Anterior cingulate cortex (tissue), 58 donors: ENCODE results near the gene VPS51.
"Not testable (repeated sequence)": the region's sequence is repeated elsewhere in the genome, so short reads cannot be mapped to it uniquely, and the experiment has no call there.

ENCODE experiments used
- DNase-seq, 58 donors: peaks; one replicate each; lab custom pipeline; 2025; lab: John Stamatoyannopoulos, UW

Gene VPS51

GRCh38 chr11:65117206-65118096 lies 21.4 kb downstream of the VPS51 start, which contains the start of gene ZNHIT2:
TSS of gene ZNHIT2 (minus strand) at chr11:65117701. CDS start at chr11:65117653, 48 bp downstream.
- peak; percentile 85 to 100 (median 98) for DNase-seq

GRCh38 chr11:65118097-65118837 lies 22.3 kb downstream of the VPS51 start:
- no peak for DNase-seq

DNA sequence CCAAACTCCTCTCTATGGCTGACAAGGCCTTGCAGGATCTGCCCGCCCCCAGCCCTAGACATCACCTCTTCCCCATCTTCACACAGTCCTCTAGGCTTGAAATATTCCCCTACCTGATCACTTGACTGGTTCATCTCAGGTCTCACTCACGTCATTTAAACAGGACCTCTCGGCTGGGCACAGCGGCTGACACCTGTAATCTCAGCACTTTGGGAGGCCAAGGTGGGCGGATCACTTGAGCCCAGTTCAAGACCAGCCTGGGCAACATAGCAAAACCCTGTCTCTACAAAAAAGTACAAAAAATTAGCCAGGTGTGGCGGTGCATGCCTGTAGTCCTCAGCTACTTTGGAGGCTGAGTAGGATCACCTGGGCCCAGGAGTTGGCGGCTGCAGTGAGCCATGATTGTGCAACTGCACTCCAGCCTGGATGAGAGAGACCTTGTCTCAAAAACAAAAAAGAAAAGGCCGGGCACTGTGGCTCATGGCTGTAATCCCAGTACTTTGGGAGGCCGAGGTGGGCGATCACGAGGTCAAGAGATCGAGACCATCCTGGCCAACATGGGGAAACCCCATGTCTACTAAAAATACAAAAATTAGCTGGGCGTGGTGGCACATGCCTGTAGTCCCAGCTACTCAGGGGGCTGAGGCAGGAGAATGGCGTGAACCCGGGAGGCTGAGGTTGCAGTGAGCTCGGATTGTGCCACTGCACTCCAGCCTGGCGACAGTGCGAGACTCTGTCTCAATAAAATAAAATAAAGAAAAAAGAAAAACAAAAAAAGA lies 23.1 kb downstream of the VPS51 start:
- DNase-seq, result not testable (repeated sequence)

DNA sequence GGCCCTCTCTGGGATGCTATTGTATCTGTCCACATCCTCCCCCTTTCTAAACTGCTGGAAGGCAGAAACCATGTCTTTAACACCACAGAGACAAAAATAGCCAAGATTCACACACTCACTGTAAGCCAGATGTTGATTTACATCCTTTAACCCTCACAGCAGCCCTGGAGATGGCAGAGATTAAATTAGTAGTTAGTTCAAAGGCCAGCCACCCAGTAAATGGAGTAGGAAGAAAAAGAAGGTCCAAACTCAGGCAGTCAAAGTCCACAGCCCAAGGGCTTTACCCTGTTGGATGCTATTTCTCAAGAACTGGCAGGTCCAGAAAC lies 23.6 kb downstream of the VPS51 start:
- no peak for DNase-seq

DNA sequence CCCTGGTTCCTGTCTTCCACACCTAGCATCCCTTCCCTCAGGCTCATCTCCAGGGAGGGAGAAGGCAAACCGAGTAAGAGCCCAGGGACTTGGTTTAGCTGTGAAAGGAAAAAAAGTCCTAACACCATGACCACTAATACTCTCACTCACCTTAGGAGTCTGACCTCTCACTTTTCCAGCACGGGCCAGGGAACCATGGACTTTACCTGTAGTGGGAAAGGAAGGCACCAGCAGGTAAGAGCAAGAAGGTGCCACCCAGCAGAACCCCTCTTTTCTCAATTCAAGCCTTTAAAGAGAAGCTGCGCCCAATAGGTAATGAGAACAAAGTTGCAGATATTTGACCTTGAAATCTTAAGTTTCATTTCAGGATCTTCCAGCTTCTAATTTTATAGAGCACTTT lies 24.8 kb downstream of the VPS51 start:
- DNase-seq, result no peak

- DNase-seq, result no peak
These were observed 25.4 kb downstream of the VPS51 start for GRCh38 chr11:65121447-65121864.

DNA sequence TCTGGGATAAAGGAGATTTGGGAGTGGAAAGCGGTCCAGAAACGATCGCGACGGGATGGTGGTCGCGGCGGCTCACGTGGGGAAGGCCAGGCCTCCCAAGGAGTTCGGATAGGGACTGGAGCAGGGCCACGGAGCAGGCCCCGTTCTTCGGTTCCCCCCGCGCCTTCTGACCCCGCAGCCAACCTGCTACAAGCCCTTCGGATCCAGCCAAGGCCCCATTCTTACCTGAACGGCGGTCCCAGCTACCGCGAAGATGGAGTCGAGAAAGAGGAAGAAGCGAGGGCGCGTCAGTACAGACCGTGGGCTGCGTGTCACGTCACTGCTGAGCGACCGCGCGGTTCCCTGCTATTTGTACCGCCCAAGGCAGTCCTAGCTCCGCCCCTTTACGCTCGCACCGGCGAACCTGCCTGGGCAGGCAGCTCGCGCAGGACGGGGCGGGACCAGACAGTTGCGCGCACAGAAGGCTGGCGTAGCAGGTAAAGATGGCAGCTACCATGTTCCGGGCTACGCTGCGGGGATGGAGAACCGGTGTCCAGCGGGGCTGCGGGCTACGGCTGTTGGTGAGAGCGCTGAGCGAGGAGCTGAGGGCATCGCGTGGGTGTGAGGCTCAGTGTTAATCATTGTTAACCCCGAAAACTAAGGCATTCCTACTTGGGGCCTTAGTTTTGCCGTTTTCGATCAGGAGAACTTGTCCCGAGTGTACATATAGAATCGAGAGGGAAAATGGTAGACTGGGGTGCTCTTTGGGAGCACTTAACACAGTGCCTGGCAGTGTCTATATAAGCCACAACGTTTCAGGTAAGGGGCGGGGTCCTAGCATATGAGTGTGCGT lies 26.1 kb downstream of the VPS51 start, which contains the start of the genes FAU and MRPL49:
Gene FAU (minus strand): TSS at position 270 of the 832 bp plus-strand sequence. CDS start 321 bp downstream, outside the sequence.
Gene MRPL49 (plus strand): TSS at position 457 of the 832 bp plus-strand sequence. CDS start 26 bp downstream, at position 483.
- DNase-seq, result peak; percentile 71 to 99 (median 93)

GRCh38 chr11:65124480-65125196 lies 28.6 kb downstream of the VPS51 start:
- DNase-seq, result no peak

DNA sequence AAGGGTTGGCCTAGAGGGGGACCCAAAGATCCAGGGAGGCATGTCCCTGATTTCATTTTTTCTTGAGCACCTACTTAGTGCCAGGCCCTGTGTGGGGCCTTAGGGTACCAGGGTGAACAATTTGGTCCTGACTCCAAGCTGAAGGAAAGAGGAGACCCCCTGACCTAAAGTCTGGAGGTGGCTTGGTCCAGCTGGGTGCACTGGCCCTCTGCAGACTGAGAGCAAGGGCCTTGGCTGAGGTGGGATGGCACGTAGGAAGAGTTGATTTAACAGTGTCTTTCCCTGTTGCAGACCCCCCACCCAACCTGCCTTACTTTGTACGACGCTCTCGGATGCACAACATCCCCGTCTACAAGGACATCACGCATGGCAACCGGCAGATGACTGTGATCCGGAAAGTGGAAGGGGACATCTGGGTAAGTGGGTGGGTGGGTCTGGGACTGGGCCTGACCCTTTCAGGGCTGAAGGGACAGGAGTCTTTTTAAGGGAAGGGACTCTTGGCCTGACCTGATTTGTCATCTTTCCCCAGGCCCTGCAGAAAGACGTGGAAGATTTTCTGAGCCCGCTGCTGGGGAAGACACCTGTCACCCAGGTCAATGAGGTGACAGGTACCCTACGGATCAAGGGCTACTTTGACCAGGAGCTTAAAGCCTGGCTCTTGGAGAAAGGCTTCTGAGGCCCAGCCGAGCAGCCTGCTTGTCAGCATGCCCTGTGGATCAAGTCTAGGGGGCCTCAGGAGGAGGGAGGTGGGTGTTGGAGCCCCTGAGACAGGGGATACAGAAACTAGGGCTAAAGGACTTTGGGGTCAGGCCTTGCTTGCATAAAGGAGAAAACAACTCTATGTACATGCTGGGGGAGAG lies 29.4 kb downstream of the VPS51 start:
- no peak for DNase-seq

DNA sequence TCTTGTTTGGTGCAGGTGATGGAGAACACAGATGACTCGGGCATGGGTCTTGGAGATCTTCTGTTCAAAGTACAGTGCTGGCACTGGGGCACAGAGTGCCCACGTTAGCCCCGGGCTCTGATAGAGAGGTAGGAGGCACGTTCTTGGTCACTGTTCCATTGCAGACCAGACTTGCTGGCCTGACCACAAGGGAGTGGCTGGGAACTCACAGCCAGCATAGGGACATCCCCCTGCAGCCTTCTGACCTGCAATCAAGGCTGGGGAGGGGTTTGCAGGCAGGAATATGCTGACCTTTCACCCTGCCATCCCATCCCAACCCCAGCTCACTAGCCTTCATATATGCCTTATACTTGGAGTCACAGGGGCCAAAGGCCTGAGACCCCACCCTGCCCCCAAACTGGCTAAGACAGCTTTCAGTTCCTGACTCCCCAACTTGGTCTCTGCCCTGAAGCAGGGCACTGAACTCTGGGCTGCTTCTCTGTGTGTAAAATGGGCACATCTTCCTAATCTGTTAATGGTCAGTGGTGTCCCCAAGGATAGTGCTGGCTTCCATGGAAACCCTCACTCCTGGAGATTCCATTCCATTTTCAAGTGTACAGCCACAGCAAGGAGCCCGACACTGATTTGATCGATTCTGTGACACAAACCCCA lies 30.7 kb downstream of the VPS51 start:
- DNase-seq, result no peak

DNA sequence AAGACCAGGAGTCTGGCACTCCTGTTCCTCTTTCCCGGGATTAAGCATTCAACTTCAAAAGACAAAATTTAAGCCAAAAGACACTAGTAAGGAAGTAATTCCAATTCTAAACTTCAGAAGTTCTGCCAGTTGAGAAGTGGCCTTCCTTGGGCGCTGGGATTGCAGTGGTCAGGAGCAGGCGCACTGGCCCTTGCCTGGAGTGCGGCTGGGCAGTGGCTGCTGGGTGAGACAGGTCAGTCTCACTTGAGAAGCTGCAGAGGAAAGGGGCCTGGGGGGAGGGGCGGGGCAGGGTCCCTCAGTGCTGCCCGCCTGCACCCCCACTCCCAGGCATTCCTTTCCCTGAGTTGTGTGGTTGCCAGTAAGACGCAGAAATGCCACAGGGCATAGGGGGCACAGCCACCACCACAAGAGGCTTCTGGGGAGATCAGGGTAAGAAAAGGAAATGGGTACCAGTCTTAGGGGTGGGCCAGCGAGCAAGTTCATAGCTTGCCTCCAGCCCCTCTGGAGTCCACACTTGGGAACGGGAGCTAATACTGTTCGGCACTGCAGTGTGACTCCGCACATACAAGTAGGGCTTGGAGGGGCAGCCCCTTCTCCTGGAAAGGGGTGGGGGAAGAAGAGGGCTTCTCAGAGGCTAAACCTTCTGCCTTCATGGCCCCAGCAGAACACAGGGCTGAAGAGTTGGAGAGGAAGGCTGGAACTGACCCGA lies 31.6 kb downstream of the VPS51 start:
- no peak for DNase-seq

GRCh38 chr11:65128182-65129145 lies 32.5 kb downstream of the VPS51 start:
- DNase-seq, result no peak

DNA sequence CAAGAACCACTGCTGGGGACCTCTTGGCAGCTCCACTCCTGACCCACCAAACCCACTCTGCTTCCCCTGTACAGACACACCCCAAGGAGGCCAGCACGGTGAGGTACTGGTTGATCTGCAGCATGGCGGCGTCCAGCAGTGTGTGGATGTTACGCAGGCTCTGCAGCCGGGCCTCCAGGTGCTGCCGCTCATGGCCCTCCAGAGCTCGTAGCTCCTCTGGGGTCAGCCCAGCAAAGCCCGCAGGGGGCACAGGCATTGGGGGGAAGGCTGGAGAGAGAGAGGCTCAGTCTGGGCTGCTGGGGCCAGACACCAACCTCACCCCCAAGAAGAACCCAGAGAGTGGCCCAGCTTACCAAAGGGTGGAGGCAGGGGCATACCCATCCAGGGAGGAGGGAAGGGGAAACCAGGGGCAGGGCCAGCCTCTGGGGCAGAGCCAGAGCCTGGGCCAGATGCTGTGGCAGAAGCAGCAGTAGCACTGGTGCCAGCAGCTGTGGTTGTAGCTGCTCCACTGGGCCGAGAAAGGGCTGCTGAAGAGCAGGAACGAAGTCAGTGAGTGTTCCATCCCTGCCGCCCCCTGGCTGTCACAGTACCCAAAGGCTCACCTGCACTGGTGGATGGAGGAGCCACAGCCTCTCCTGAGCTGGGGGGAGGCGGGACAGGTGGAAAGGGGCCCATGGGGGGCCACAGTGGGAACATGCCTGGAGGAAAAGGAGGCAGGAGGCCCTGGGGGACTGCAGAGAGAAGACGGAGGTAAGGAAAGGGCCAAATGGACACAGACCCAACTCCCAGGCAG lies 33.8 kb downstream of the VPS51 start:
- no peak for DNase-seq

DNA sequence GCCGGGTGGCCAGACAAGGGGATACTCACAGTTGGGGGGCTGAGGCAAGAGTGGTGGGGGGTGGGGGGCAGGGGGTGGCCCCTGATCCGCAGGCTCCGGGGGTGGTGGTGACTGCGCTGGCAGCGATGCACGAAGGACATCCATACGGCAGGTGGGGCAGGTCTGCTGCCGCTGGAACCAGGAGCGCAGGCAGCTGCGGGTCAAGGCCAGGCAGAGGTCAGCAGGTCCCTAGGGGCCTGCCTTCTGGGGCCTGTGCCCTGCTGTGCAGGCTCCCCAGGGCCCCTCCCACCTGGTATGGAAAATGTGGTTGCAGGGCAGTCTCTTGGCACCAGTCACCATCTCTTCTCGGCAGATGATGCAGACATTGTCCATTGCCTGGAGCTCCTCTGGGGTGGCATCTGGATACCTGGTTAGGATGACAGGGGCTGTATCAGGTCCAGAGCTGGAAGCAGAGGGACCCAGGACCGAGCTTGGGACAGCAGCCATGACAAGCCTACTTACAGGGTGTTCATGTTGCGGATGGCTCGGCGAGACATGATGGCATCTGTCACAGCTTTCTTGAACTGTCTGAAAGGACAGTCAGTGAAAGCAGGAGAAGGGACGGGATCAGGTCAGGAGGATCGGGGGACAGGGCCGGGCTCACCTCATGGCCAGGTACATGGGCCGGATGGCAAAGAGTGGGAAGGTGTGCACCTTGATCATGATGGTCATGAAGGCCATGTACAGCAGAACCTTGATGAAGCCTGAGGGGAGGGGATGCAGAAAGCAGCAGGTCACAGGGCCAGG lies 34.8 kb downstream of the VPS51 start:
- DNase-seq, result no peak
